Calu3 (cell line): ENCODE measurements around the gene SEC14L2. TPM values are rescaled to one million over a fixed set of nuclear protein-coding genes. Genes with fewer than 3 reads are reported as not detected.
"Not testable (repeated sequence)": the region's sequence is repeated elsewhere in the genome, so short reads cannot be mapped to it uniquely, and the experiment has no call there.

ENCODE experiments used
- BruUV-seq: library from RNA; stranded (reverse); fragments of 400-500 nt; replicated peaks from 2 replicates; lab custom pipeline; 2021; lab: Mats Ljungman, UMichigan
- CTCF ChIA-PET: fragments of 300-600 bp; sonication (Branson Sonifier 250); formaldehyde crosslinking; loops from one replicate; lab custom pipeline; 2022; ENCODE audit warnings: antibody characterized with exemption; lab: Charles Lee
- DNase-seq: peaks from one replicate; pipeline ENCODE4 v3.0.0; 2022
- H3K27ac Mint-ChIP-seq: one replicate; pipeline ENCODE4 v1.8.0; 2022; ENCODE audit warnings: mixed read lengths; ENCODE audit not compliant: unreplicated experiment
- H3K27me3 Mint-ChIP-seq: one replicate; pipeline ENCODE4 v1.8.0; 2022; ENCODE audit warnings: mixed read lengths; ENCODE audit not compliant: unreplicated experiment
- H3K36me3 Mint-ChIP-seq: one replicate; pipeline ENCODE4 v1.8.0; 2022; ENCODE audit warnings: mild to moderate bottlenecking, moderate library complexity, mixed read lengths; ENCODE audit not compliant: insufficient read depth, unreplicated experiment
- H3K4me1 Mint-ChIP-seq: one replicate; pipeline ENCODE4 v1.8.0; 2022; ENCODE audit warnings: mild to moderate bottlenecking, low read depth, mixed read lengths; ENCODE audit not compliant: unreplicated experiment
- H3K4me3 Mint-ChIP-seq: one replicate; pipeline ENCODE4 v1.8.0; 2022; ENCODE audit warnings: mild to moderate bottlenecking, low read depth, moderate library complexity, mixed read lengths; ENCODE audit not compliant: unreplicated experiment
- H3K9me3 Mint-ChIP-seq: one replicate; pipeline ENCODE4 v1.8.0; 2022; ENCODE audit warnings: low read depth, mixed read lengths; ENCODE audit not compliant: unreplicated experiment
- CTCF ChIP-seq: fragments of 200-600 bp; IDR thresholded peaks from one replicate; pipeline ENCODE4 v1.8.0; 2022; ENCODE audit warnings: antibody characterized with exemption; ENCODE audit not compliant: unreplicated experiment
- intact Hi-C: fragments of 100-400 bp; cut with micrococcal nuclease; formaldehyde crosslinking; loops from one replicate; pipeline ENCODE4 v1.10.0; 2022; ENCODE audit not compliant: unreplicated experiment
- total RNA-seq: library from RNA; stranded (reverse); gene quantifications from 2 replicates; pipeline ENCODE4 v1.2.3, GENCODE V29; 2022

Gene SEC14L2
- total RNA-seq, 1 experiment from 2014 or later = 39.1 TPM

GRCh38 chr22:30402028-30402765, 5.4 kb downstream of the SEC14L2 start:
- no peaks in the 10 kb centered on the region for H3K27me3 Mint-ChIP-seq
- H3K27ac Mint-ChIP-seq = no peak overlapping the region
- H3K4me1 Mint-ChIP-seq = peaks cover 21% of the 10 kb centered on the region
- no TSS peak for BruUV-seq
- no peak overlapping the region for H3K4me3 Mint-ChIP-seq
- intact Hi-C loops = no loop called here
- H3K9me3 Mint-ChIP-seq = no peaks in the 10 kb centered on the region
- no peak for DNase-seq
- peaks cover 41% of the 10 kb centered on the region for H3K36me3 Mint-ChIP-seq
- TF ChIP-seq CTCF = no peak
- CTCF ChIA-PET = interaction anchor here (0.7 to 1.3 kb wide), 3 partner anchors 9 to 228 kb away, joined by 3 read pairs; no protein-coding TSS in a partner anchor

GRCh38 chr22:30402766-30403104, 5.9 kb downstream of the SEC14L2 start:
- H3K4me1 Mint-ChIP-seq = peaks cover 18% of the 10 kb centered on the region
- DNase-seq, H3K4me3 Mint-ChIP-seq, H3K27ac Mint-ChIP-seq, BruUV-seq, intact Hi-C loops, H3K9me3 Mint-ChIP-seq, H3K27me3 Mint-ChIP-seq: not testable (repeated sequence)
- H3K36me3 Mint-ChIP-seq = peaks cover 36% of the 10 kb centered on the region
- CTCF ChIA-PET = interaction anchor here (0.7 to 1.3 kb wide), 3 partner anchors 9 to 228 kb away, joined by 3 read pairs; no protein-coding TSS in a partner anchor

- TF ChIP-seq CTCF = no peak
- BruUV-seq = no TSS peak
- intact Hi-C loops = no loop called here
- H3K4me3 Mint-ChIP-seq = no peak overlapping the region
- H3K27me3 Mint-ChIP-seq = no peaks in the 10 kb centered on the region
- DNase-seq = no peak
- H3K9me3 Mint-ChIP-seq = no peaks in the 10 kb centered on the region
- peaks cover 3% of the 10 kb centered on the region for H3K4me1 Mint-ChIP-seq
- H3K27ac Mint-ChIP-seq = no peak overlapping the region
- CTCF ChIA-PET = interaction anchor here (1.0 kb wide), 1 partner anchor 18 kb away, joined by 4 read pairs; no protein-coding TSS in a partner anchor
- peaks cover 33% of the 10 kb centered on the region for H3K36me3 Mint-ChIP-seq
These were observed 7.5 kb downstream of the SEC14L2 start for GRCh38 chr22:30404307-30404706.

- no peak overlapping the region for H3K4me3 Mint-ChIP-seq
These were observed 8.9 kb downstream of the SEC14L2 start for GRCh38 chr22:30405731-30406130.

More at GRCh38 chr22:30405731-30406130, 8.9 kb downstream of the SEC14L2 start:
- H3K9me3 Mint-ChIP-seq = no peaks in the 10 kb centered on the region
- no peak overlapping the region for H3K27ac Mint-ChIP-seq
- BruUV-seq = no TSS peak
- no peak for TF ChIP-seq CTCF
- no peak for DNase-seq
- no peaks in the 10 kb centered on the region for H3K4me1 Mint-ChIP-seq
- no peaks in the 10 kb centered on the region for H3K27me3 Mint-ChIP-seq
- CTCF ChIA-PET = no interaction called here
- peaks cover 41% of the 10 kb centered on the region for H3K36me3 Mint-ChIP-seq
- intact Hi-C loops = no loop called here
